HCT116 (cell line): ENCODE results near the gene MISFA. TPM values are rescaled to one million over a fixed set of nuclear protein-coding genes. Genes with fewer than 3 reads are reported as not detected.

Source experiments
- ATAC-seq: fragments of 200-7000 bp; cut with Tn5 transposase; 2 replicates; pipeline ENCODE4 v1.9.1; 2020; ENCODE audit warnings: mild to moderate bottlenecking, moderate library complexity
- Bru-seq: library from RNA; stranded (reverse); fragments of 400-500 nt; gene quantifications from one replicate; lab custom pipeline; 2021; lab: Mats Ljungman, UMichigan
- BruChase-seq, 2 experiments: library from RNA; stranded (reverse); fragments of 400-500 nt; gene quantifications; one replicate each; lab custom pipeline; 2021; lab: Mats Ljungman, UMichigan
- BruUV-seq: library from RNA; stranded (reverse); fragments of 400-500 nt; replicated peaks from 2 replicates; lab custom pipeline; 2021; lab: Mats Ljungman, UMichigan
- CTCF ChIA-PET: fragments of 300-600 bp; sonication (Branson Sonifier 250); formaldehyde crosslinking; loops from one replicate; lab custom pipeline; 2021; ENCODE audit warnings: antibody characterized with exemption; lab: Charles Lee
- POLR2A ChIA-PET: fragments of 300-600, 350-600 bp; sonication (Branson Sonifier 250); formaldehyde crosslinking; loops from one replicate; lab custom pipeline; 2021; ENCODE audit warnings: antibody characterized with exemption; lab: Charles Lee
- RAD21 ChIA-PET, 2 experiments: fragments of 300-600 bp; sonication (Branson Sonifier 250); formaldehyde crosslinking; loops; one replicate each; lab custom pipeline; 2023; ENCODE audit warnings: low total read pairs in 2 of 2; ENCODE audit not compliant: uncharacterized antibody in 2 of 2, unreplicated experiment in 2 of 2, low non-redundant PET in 1 of 2; lab: Charles Lee
- DNase-seq: peaks from one replicate; pipeline ENCODE4 v3.0.0-alpha.2; 2010; ENCODE audit warnings: low read depth, low spot score
- H2AFZ ChIP-seq: fragments of 200-600 bp; shearing (Covaris generic), sonication (generic); 2 replicates; pipeline ENCODE4 v1.6.1; 2017; ENCODE audit warnings: low read depth, mixed run types, mixed read lengths, antibody characterized with exemption, low read length; ENCODE audit not compliant: poor library complexity, severe bottlenecking
- H3K27ac ChIP-seq: 2 replicates; pipeline ENCODE4 v1.5.1; 2012; ENCODE audit warnings: low read depth, low read length
- H3K27me3 ChIP-seq: fragments of 200-600 bp; sonication (generic); 2 replicates; pipeline ENCODE4 v1.6.1; 2016; ENCODE audit warnings: mixed run types, low read length, mixed read lengths; ENCODE audit not compliant: insufficient read depth
- H3K36me3 ChIP-seq, 2 experiments: fragments of 200-500 bp in 1 of 2; fragments of 200-600 bp in 1 of 2; sonication (Bioruptor generic) in 1 of 2; sonication (generic) in 1 of 2; 2 replicates each; pipeline versions ENCODE4 v1.5.1 to v1.6.1; 2014 to 2016; ENCODE audit warnings: low read length in 2 of 2, inconsistent platforms in 1 of 2, mixed read lengths in 1 of 2, mixed run types in 1 of 2; ENCODE audit not compliant: insufficient read depth in 2 of 2, control insufficient read depth in 1 of 2
- H3K4me1 ChIP-seq, 2 experiments: fragments of 200-600 bp in 1 of 2; sonication (generic) in 1 of 2; 2 replicates each; pipeline versions ENCODE4 v1.5.1 to v1.6.1; 2012 to 2017; ENCODE audit warnings: low read length in 2 of 2, inconsistent platforms in 1 of 2, mild to moderate bottlenecking in 1 of 2, mixed read lengths in 1 of 2, mixed run types in 1 of 2, moderate library complexity in 1 of 2; ENCODE audit not compliant: insufficient read depth in 2 of 2, control insufficient read depth in 1 of 2
- H3K4me2 ChIP-seq: fragments of 200-600 bp; sonication (generic); 2 replicates; pipeline ENCODE4 v1.6.1; 2017; ENCODE audit warnings: mixed run types, low read length, mixed read lengths
- H3K4me3 ChIP-seq, 2 experiments: fragments of 200-600 bp in 1 of 2; sonication (generic) in 1 of 2; replicated peaks in 1 of 2; 2 replicates each; pipeline ENCODE4 v1.5.1; 2011 to 2016; ENCODE audit warnings: low read length in 2 of 2, control low read depth in 1 of 2, low read depth in 1 of 2, mild to moderate bottlenecking in 1 of 2, mixed read lengths in 1 of 2, mixed run types in 1 of 2
- H3K79me2 ChIP-seq: fragments of 200-600 bp; sonication (generic); 2 replicates; pipeline ENCODE4 v1.6.1; 2017; ENCODE audit warnings: mild to moderate bottlenecking, mixed run types, low read length, moderate library complexity, mixed read lengths; ENCODE audit not compliant: insufficient read depth
- H3K9ac ChIP-seq: fragments of 200-600 bp; sonication (generic); 2 replicates; pipeline ENCODE4 v1.6.1; 2016; ENCODE audit warnings: low read length, mixed read lengths
- H3K9me2 ChIP-seq: fragments of 200-600 bp; sonication (generic), shearing (Covaris generic); 2 replicates; pipeline ENCODE4 v1.6.1; 2017; ENCODE audit warnings: mixed run types, mild to moderate bottlenecking, moderate library complexity; ENCODE audit not compliant: insufficient read depth
- H3K9me3 ChIP-seq, 2 experiments: fragments of 200-500 bp in 1 of 2; fragments of 200-600 bp in 1 of 2; sonication (Bioruptor generic) in 1 of 2; sonication (generic) in 1 of 2; 2 replicates each; pipeline ENCODE4 v1.6.1; 2014 to 2017; ENCODE audit warnings: low read length in 2 of 2, mixed read lengths in 2 of 2, inconsistent platforms in 1 of 2, low read depth in 1 of 2, mild to moderate bottlenecking in 1 of 2, mixed run types in 1 of 2, moderate library complexity in 1 of 2; ENCODE audit not compliant: control insufficient read depth in 1 of 2, insufficient read depth in 1 of 2
- H4K20me1 ChIP-seq: fragments of 200-600 bp; sonication (generic), shearing (Covaris generic); 2 replicates; pipeline ENCODE4 v1.6.1; 2017; ENCODE audit warnings: mixed run types, mild to moderate bottlenecking, moderate library complexity; ENCODE audit not compliant: insufficient read depth
- CBX3 ChIP-seq: IDR thresholded peaks from 2 replicates; pipeline ENCODE4 v1.6.1; 2012; ENCODE audit warnings: low read depth
- EGR1 ChIP-seq: IDR thresholded peaks from 2 replicates; pipeline ENCODE4 v1.6.1; 2012; ENCODE audit warnings: low read depth
- ELF1 ChIP-seq: IDR thresholded peaks from 2 replicates; pipeline ENCODE4 v1.6.1; 2012; ENCODE audit warnings: low read depth, borderline replicate concordance
- EZH2phosphoT487 ChIP-seq: fragments of 200-600 bp; IDR thresholded peaks from 2 replicates; pipeline ENCODE4 v1.6.1; 2018; ENCODE audit warnings: antibody characterized with exemption, borderline replicate concordance
- FOSL1 ChIP-seq: IDR thresholded peaks from 2 replicates; pipeline ENCODE4 v1.6.1; 2012; ENCODE audit warnings: low read depth
- MAX ChIP-seq: IDR thresholded peaks from 2 replicates; pipeline ENCODE4 v1.6.1; 2012
- POLR2A ChIP-seq: IDR thresholded peaks from 2 replicates; pipeline ENCODE4 v1.7.0; 2011; ENCODE audit warnings: borderline replicate concordance; ENCODE audit not compliant: insufficient read depth, insufficient read length; ENCODE audit errors: extremely low read depth
- POLR2AphosphoS5 ChIP-seq: IDR thresholded peaks from 2 replicates; pipeline ENCODE4 v1.6.1; 2011; ENCODE audit warnings: mild to moderate bottlenecking, low read depth, low read length, moderate library complexity
- RAD21 ChIP-seq: IDR thresholded peaks from 2 replicates; pipeline ENCODE4 v1.6.1; 2012; ENCODE audit warnings: low read depth, mild to moderate bottlenecking
- REST ChIP-seq: IDR thresholded peaks from 2 replicates; pipeline ENCODE4 v1.6.1; 2012; ENCODE audit warnings: low read depth
- SP1 ChIP-seq: IDR thresholded peaks from 2 replicates; pipeline ENCODE4 v1.6.1; 2012; ENCODE audit warnings: low read depth
- YY1 ChIP-seq: IDR thresholded peaks from 2 replicates; pipeline ENCODE4 v1.6.1; 2011; ENCODE audit warnings: low read length, low read depth, moderate library complexity, mild to moderate bottlenecking; ENCODE audit not compliant: insufficient replicate concordance; ENCODE audit errors: extremely low read depth
- ZBTB33 ChIP-seq: IDR thresholded peaks from 2 replicates; pipeline ENCODE4 v1.6.1; 2011; ENCODE audit warnings: mild to moderate bottlenecking, low read length, moderate library complexity; ENCODE audit not compliant: insufficient replicate concordance; ENCODE audit errors: extremely low read depth
- ZFX ChIP-seq: fragments of 450-650 bp; IDR thresholded peaks from 2 replicates; pipeline ENCODE4 v1.6.1; 2017
- ZNF274 ChIP-seq: fragments of 200-500 bp; sonication (Bioruptor generic); IDR thresholded peaks from 2 replicates; pipeline ENCODE4 v1.6.1; 2014; ENCODE audit warnings: mild to moderate bottlenecking, low read depth, low read length, inconsistent platforms
- intact Hi-C: fragments of 100-400 bp; cut with micrococcal nuclease; formaldehyde crosslinking; loops from 2 replicates; pipeline ENCODE4 v1.10.0; 2022
- long read RNA-seq: library from polyadenylated mRNA; unstranded; transcript quantifications from one replicate; pipeline ENCODE4 v2.0.0, GENCODE V29; 2021; ENCODE audit not compliant: unreplicated experiment
- polyA plus RNA-seq: library from polyadenylated mRNA; unstranded; fragments of >200 nt; gene quantifications from 2 replicates; pipeline ENCODE4 v1.2.1, GENCODE V29; 2012; ENCODE audit warnings: missing spikeins
- total RNA-seq: library from RNA; stranded (reverse); gene quantifications from one replicate; pipeline ENCODE4 v1.2.1, GENCODE V29; 2021; ENCODE audit not compliant: unreplicated experiment
- TF ChIP-seq, protein P1 (sequence below): IDR thresholded peaks from 2 replicates; pipeline ENCODE4 v1.6.1; 2012

Gene MISFA
- total RNA-seq, result 3.2 TPM
- 0.96 and 1.1 TPM in 2 replicates for polyA plus RNA-seq
- Bru-seq, nascent RNA, result percentile 48 among the genes with signal in this experiment
- BruChase-seq, experiment 1, labeled RNA remaining after a 6-hour chase, result percentile 46 among the genes with signal in this experiment
- BruChase-seq, experiment 2, labeled RNA remaining after a 2-hour chase, result percentile 57 among the genes with signal in this experiment
- long read RNA-seq, result 0 reads

DNA sequence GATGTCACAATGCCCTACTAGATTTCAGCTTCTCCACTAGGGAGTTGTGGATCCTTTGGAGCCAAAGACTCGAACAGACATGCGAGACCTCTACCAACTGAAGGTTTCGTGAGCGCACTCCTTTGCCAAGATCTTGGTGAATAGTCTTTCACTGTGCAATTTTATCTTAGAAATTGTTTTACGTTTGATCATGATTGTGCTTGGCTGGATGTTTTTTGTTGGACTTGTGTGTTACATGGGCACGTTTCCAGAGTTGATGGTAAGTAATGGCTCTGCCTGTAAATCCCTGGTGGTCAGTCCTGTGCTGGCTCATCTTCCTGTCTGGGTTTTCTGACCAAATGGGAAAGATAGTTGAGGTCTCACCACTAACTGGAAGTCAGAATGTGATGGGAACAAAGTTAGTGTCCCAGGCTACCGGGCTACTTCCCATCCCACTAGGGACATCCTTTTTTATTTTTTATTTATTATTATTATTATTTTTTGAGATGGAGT, at the start of gene MISFA:
TSS of gene MISFA (plus strand) at position 51 of the 492 bp plus-strand sequence. CDS start at position 191, 140 bp downstream.
- no TSS peak for BruUV-seq
- ATAC-seq (no peak), DNase-seq (no peak)
- Histone ChIP-seq H3K27me3 (no peaks in the 10 kb centered on the region), H2AFZ (no peak within 1 kb of the TSS), H3K4me3 (no peak within 1 kb of the TSS), H3K79me2 (peaks cover 5% of the 10 kb centered on the region; the same call in 1 of the 2 replicates), H3K36me3 (peaks cover 0 to 11% of the 10 kb centered on the region in 2 experiments; a peak in 1 of 4 replicates), H3K4me1 (no peaks in the 10 kb centered on the region), H3K27ac (no peak within 1 kb of the TSS), H3K9me2 (no peaks in the 10 kb centered on the region), H3K9ac (no peak within 1 kb of the TSS), H3K9me3 (no peaks in the 10 kb centered on the region), H4K20me1 (no peaks in the 10 kb centered on the region), H3K4me2 (no peak within 1 kb of the TSS)
- intact Hi-C loops, result no loop called here
- ChIA-PET POLR2A (no interaction called here), CTCF (no interaction called here), RAD21 (no interaction called here)
- TF ChIP-seq CBX3 (no peak), POLR2A (no peak), YY1 (no peak), ZNF274 (no peak), ZBTB33 (no peak), RAD21 (no peak), MAX (no peak), SP1 (no peak), REST (no peak), POLR2AphosphoS5 (no peak), EZH2phosphoT487 (no peak), ELF1 (no peak), EGR1 (no peak), FOSL1 (no peak), ZFX (no peak)
- TF ChIP-seq, protein P1, sequence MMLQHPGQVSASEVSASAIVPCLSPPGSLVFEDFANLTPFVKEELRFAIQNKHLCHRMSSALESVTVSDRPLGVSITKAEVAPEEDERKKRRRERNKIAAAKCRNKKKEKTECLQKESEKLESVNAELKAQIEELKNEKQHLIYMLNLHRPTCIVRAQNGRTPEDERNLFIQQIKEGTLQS, result no peak
